ENCODE results near the gene ZBTB17. TPM values are rescaled to one million over a fixed set of nuclear protein-coding genes. Genes with fewer than 3 reads are reported as not detected.

The ZBTB17 gene
- total and polyA plus RNA-seq, 2 experiments from 2014 or later: 21.9 to 26.6 TPM

DNA sequence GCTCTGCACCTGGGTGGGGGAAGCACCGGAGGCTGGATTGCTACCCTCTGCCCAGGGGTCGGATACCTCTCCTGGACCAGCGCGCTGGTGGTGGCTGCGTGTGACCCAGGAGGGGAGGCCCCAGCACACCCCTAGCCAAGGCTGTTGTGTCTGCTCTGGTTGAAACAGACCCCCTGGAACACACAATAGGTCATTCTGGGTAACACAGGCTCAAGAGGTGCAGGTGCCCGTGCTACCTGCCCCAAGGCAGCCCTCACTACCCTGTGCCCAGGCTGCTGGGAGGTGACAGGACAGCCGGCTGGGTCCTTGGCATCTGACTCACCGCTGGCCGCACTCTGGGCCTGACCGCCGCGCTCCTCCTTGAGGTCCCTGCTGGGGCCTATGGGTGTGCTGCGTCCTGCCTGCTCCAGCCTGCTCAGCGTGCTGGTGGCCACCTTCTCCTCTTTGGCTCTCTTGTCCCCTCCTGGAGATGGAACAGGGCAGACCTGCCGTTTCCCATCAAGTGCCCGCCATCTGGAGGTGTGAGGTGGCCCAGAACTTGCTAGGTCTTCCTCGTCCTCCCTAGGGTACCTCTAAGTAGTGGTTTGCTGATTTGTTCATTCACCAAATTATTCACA is 30.0 kb downstream of the ZBTB17 start:
- H2AFZ ChIP-seq: no peak overlapping the region
- TF ChIP-seq ZNF114 (CRISPR knock-in tag; IDR thresholded peaks at IDR 0.05) (no peak), JUNB (IDR thresholded peaks at IDR 0.05; ENCODE audit: unreplicated experiment) (no peak), NANOG (IDR thresholded peaks at IDR 0.05; ENCODE audit: borderline replicate concordance) (no peak), EZH2 (IDR thresholded peaks at IDR 0.05; ENCODE audit: low read depth, unreplicated experiment) (no peak), POLR2AphosphoS5 (IDR thresholded peaks at IDR 0.05; ENCODE audit: low read depth) (no peak), STAT1 (IDR thresholded peaks at IDR 0.05; ENCODE audit: unreplicated experiment) (no peak), CREB1 (CRISPR knock-in tag; IDR thresholded peaks at IDR 0.05; ENCODE audit: low read depth) (no peak), EZH2phosphoT487 (IDR thresholded peaks at IDR 0.05; ENCODE audit: unreplicated experiment) (no peak), ZNF331 (CRISPR knock-in tag; IDR thresholded peaks at IDR 0.05; ENCODE audit: low read depth) (no peak)
- TF ChIP-seq, protein P1, sequence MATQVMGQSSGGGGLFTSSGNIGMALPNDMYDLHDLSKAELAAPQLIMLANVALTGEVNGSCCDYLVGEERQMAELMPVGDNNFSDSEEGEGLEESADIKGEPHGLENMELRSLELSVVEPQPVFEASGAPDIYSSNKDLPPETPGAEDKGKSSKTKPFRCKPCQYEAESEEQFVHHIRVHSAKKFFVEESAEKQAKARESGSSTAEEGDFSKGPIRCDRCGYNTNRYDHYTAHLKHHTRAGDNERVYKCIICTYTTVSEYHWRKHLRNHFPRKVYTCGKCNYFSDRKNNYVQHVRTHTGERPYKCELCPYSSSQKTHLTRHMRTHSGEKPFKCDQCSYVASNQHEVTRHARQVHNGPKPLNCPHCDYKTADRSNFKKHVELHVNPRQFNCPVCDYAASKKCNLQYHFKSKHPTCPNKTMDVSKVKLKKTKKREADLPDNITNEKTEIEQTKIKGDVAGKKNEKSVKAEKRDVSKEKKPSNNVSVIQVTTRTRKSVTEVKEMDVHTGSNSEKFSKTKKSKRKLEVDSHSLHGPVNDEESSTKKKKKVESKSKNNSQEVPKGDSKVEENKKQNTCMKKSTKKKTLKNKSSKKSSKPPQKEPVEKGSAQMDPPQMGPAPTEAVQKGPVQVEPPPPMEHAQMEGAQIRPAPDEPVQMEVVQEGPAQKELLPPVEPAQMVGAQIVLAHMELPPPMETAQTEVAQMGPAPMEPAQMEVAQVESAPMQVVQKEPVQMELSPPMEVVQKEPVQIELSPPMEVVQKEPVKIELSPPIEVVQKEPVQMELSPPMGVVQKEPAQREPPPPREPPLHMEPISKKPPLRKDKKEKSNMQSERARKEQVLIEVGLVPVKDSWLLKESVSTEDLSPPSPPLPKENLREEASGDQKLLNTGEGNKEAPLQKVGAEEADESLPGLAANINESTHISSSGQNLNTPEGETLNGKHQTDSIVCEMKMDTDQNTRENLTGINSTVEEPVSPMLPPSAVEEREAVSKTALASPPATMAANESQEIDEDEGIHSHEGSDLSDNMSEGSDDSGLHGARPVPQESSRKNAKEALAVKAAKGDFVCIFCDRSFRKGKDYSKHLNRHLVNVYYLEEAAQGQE (IDR thresholded peaks at IDR 0.05; ENCODE audit: unreplicated experiment): no peak
- TF ChIP-seq, protein P2, sequence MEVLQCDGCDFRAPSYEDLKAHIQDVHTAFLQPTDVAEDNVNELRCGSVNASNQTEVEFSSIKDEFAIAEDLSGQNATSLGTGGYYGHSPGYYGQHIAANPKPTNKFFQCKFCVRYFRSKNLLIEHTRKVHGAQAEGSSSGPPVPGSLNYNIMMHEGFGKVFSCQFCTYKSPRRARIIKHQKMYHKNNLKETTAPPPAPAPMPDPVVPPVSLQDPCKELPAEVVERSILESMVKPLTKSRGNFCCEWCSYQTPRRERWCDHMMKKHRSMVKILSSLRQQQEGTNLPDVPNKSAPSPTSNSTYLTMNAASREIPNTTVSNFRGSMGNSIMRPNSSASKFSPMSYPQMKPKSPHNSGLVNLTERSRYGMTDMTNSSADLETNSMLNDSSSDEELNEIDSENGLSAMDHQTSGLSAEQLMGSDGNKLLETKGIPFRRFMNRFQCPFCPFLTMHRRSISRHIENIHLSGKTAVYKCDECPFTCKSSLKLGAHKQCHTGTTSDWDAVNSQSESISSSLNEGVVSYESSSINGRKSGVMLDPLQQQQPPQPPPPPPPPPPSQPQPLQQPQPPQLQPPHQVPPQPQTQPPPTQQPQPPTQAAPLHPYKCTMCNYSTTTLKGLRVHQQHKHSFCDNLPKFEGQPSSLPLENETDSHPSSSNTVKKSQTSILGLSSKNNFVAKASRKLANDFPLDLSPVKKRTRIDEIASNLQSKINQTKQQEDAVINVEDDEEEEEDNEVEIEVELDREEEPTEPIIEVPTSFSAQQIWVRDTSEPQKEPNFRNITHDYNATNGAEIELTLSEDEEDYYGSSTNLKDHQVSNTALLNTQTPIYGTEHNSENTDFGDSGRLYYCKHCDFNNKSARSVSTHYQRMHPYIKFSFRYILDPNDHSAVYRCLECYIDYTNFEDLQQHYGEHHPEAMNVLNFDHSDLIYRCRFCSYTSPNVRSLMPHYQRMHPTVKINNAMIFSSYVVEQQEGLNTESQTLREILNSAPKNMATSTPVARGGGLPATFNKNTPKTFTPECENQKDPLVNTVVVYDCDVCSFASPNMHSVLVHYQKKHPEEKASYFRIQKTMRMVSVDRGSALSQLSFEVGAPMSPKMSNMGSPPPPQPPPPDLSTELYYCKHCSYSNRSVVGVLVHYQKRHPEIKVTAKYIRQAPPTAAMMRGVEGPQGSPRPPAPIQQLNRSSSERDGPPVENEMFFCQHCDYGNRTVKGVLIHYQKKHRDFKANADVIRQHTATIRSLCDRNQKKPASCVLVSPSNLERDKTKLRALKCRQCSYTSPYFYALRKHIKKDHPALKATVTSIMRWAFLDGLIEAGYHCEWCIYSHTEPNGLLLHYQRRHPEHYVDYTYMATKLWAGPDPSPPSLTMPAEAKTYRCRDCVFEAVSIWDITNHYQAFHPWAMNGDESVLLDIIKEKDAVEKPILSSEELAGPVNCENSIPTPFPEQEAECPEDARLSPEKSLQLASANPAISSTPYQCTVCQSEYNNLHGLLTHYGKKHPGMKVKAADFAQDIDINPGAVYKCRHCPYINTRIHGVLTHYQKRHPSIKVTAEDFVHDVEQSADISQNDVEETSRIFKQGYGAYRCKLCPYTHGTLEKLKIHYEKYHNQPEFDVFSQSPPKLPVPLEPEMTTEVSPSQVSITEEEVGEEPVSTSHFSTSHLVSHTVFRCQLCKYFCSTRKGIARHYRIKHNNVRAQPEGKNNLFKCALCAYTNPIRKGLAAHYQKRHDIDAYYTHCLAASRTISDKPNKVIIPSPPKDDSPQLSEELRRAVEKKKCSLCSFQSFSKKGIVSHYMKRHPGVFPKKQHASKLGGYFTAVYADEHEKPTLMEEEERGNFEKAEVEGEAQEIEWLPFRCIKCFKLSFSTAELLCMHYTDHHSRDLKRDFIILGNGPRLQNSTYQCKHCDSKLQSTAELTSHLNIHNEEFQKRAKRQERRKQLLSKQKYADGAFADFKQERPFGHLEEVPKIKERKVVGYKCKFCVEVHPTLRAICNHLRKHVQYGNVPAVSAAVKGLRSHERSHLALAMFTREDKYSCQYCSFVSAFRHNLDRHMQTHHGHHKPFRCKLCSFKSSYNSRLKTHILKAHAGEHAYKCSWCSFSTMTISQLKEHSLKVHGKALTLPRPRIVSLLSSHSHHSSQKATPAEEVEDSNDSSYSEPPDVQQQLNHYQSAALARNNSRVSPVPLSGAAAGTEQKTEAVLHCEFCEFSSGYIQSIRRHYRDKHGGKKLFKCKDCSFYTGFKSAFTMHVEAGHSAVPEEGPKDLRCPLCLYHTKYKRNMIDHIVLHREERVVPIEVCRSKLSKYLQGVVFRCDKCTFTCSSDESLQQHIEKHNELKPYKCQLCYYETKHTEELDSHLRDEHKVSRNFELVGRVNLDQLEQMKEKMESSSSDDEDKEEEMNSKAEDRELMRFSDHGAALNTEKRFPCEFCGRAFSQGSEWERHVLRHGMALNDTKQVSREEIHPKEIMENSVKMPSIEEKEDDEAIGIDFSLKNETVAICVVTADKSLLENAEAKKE (CRISPR knock-in tag; IDR thresholded peaks at IDR 0.05): no peak
- TF ChIP-seq, protein P3, sequence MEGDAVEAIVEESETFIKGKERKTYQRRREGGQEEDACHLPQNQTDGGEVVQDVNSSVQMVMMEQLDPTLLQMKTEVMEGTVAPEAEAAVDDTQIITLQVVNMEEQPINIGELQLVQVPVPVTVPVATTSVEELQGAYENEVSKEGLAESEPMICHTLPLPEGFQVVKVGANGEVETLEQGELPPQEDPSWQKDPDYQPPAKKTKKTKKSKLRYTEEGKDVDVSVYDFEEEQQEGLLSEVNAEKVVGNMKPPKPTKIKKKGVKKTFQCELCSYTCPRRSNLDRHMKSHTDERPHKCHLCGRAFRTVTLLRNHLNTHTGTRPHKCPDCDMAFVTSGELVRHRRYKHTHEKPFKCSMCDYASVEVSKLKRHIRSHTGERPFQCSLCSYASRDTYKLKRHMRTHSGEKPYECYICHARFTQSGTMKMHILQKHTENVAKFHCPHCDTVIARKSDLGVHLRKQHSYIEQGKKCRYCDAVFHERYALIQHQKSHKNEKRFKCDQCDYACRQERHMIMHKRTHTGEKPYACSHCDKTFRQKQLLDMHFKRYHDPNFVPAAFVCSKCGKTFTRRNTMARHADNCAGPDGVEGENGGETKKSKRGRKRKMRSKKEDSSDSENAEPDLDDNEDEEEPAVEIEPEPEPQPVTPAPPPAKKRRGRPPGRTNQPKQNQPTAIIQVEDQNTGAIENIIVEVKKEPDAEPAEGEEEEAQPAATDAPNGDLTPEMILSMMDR (conservative IDR thresholded peaks at IDR 0.05; ENCODE audit: low read depth in 2 of 2): no peak
- TF ChIP-seq, protein P4, sequence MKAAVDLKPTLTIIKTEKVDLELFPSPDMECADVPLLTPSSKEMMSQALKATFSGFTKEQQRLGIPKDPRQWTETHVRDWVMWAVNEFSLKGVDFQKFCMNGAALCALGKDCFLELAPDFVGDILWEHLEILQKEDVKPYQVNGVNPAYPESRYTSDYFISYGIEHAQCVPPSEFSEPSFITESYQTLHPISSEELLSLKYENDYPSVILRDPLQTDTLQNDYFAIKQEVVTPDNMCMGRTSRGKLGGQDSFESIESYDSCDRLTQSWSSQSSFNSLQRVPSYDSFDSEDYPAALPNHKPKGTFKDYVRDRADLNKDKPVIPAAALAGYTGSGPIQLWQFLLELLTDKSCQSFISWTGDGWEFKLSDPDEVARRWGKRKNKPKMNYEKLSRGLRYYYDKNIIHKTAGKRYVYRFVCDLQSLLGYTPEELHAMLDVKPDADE (IDR thresholded peaks at IDR 0.05): no peak
- H4K20me1 ChIP-seq (replicated peaks; ENCODE audit: insufficient read depth): no peaks in the 10 kb centered on the region; the same call in 1 of the 2 replicates
- H3K36me3 ChIP-seq (ENCODE audit: insufficient read depth): no peaks in the 10 kb centered on the region; the same call in 1 of the 2 replicates
- H3K36me3 Mint-ChIP-seq (ENCODE audit: low read depth): peaks cover 19% of the 10 kb centered on the region
- peaks cover 34% of the 10 kb centered on the region for H3K4me1 Mint-ChIP-seq
- H3K27ac Mint-ChIP-seq: no peak overlapping the region
- no peaks in the 10 kb centered on the region for H3F3A ChIP-seq (replicated peaks; ENCODE audit: low read depth)
- no peaks in the 10 kb centered on the region for H3K27me3 ChIP-seq (ENCODE audit: insufficient read depth)
- no peak overlapping the region for H3K4me3 Mint-ChIP-seq
- DNase-seq (ENCODE audit: low spot score): no peak
- no peak overlapping the region for H3K27ac ChIP-seq (ENCODE audit: low read depth)
- peaks cover 7% of the 10 kb centered on the region; the same call in 1 of the 2 replicates for H3K79me2 ChIP-seq (replicated peaks; ENCODE audit: insufficient read depth)
- H3K4me3 ChIP-seq: no peak overlapping the region
- no peak overlapping the region for H3K4me2 ChIP-seq
- no peaks in the 10 kb centered on the region for H3K9me2 ChIP-seq (ENCODE audit: insufficient read depth)
- peaks cover 9% of the 10 kb centered on the region for H3K27me3 Mint-ChIP-seq (ENCODE audit: insufficient read depth, low read depth, poor library complexity)
- ATAC-seq: no peak
- H3K4me1 ChIP-seq (ENCODE audit: insufficient read depth): peaks cover 23% of the 10 kb centered on the region
- no peaks in the 10 kb centered on the region for H3K9me3 Mint-ChIP-seq

All from GM23338 (cell line).